ENCODE measurements around the gene EIF3K.
"Not testable (repeated sequence)": the region's sequence is repeated elsewhere in the genome, so short reads cannot be mapped to it uniquely, and the experiment has no call there.

Gene EIF3K

GRCh38 chr19:38619361-38620174 lies 580 bp downstream of the EIF3K start:
- DNase-seq = no peak

DNA sequence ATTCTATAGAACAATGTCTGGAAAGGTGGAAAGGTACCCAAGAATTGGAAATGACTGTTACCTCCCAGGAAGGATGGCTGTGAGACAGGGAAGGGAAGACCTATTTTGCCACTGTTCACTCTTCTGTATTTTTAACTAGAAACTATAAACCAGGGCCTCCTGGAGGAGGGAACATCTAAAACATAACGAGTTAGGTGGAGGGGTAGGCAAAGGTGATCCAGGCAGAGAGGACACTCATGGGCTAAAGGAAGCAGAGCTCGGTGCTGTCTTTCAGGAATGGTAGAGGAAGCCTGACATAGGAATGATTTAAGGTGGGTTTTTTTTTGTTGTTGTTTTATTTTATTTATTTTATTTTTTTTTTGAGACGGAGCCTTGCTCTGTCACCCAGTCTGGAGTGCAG lies 5.8 kb downstream of the EIF3K start:
- no peak for DNase-seq

DNA sequence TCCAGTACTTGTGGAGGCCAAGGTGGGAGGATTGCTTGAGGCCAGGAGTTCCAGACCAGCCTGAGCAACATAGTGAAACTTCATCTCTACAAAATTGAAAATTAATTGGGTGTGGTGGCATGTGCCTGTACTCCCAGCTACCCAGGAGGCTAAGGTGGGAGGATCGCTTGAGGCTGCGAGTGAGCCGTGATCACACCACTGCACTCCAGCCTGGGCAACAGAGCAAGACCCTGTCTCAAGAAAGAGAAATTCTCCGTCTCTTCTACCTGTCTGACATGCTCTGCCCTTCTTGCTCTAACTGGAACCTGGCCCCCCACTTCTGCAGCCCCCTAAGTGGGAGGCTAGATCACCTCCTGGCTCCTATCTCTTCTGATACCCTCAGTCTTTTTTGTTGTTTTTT lies 7.4 kb downstream of the EIF3K start:
- DNase-seq = no peak

- DNase-seq = no peak
Observed at GRCh38 chr19:38629568-38629967, 10.6 kb downstream of the EIF3K start.

DNA sequence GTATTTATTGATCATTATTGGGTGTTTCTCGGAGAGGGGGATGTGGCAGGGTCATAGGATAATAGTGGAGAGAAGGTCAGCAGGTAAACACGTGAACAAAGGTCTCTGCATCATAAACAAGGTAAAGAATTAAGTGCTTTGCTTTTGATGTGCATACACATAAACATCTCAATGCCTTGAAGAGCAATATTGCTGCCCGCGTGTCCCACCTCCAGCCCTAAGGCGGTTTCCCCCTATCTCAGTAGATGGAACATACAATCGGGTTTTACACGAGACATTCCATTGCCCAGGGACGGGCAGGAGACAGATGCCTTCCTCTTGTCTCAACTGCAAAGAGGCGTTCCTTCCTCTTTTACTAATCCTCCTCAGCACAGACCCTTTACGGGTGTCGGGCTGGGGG lies 12.3 kb downstream of the EIF3K start:
- DNase-seq = not testable (repeated sequence)

GRCh38 chr19:38631811-38632475 lies 13.0 kb downstream of the EIF3K start:
- not testable (repeated sequence) for DNase-seq

DNA sequence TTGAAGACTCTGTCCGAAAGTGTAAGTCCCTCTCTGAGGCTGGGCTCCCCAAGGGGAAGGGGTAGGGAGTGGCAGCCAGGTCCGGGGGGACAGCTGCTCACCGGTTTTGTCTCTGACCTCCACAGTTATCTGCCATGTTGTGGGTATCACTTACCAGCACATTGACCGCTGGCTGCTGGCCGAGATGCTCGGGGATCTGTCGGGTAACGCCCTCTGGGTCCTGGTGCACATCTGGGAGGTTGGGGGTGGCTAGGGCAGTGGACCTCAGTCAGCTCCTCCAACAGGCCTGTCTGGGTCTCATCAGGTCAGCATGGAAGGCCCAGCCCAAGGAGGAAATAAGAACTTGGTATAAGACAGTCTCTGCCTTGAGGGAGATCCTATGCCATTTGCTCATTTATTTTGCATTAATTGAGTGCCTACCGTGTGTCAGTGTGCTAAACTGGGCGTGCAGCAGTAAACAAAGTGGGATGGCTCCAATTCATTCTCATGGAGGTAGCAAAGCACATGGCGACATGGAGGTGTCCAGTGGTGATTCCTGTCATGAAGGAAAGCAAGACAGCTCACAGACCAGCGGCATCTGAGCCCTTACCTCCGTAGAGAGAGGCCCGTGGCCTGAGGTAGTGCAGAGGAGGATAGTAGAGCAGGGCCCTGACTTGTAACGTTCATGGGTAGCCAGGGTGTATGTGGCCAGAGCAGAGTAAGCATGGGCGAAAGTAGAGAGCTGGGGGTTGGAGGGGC lies 13.7 kb downstream of the EIF3K start:
- no peak for DNase-seq

- peak; percentile 64 for DNase-seq
Observed at GRCh38 chr19:38634757-38635482, 15.9 kb downstream of the EIF3K start.

GRCh38 chr19:38635483-38636399 lies 16.8 kb downstream of the EIF3K start:
- DNase-seq = no peak

DNA sequence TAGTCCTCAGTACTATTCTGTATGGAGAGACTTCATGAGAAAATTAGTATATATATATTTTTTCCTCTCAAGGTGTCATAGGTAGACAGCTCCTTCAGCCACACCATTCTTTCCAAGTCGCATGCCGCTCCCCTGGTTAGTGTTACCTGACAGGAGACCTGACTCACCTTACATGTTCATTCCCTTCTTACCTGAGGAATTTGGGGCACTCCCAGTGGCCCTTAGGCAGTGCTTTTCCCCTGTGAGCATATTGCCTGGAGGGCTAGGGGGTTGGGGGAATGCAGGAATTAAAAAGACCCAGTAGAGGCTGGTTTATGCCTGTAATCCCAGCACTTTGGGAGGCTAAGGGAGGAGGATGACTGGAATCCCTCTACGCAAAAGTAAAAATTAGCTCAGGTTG lies 19.5 kb downstream of the EIF3K start:
- no peak for DNase-seq

- no peak for DNase-seq
Observed at GRCh38 chr19:38639679-38640078, 20.7 kb downstream of the EIF3K start.

DNA sequence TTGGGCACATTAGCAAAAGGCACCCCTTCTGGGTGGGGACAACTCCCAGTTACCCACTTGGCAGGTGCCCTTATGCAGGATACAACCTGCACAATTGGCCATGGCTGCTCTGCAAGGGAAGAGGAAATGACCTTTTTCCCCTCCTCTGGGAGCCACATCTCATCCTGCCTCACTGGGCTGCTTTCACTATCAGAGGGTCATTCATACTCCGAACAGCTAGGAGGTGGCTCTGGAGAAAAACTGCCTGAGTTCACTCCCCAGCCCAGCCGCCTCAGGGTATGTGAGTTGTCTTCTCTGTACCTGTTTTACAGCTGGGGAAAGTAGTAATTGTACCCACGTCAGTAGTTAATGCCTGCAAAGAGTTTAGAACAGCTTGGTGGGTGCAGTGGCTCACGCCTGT lies 21.4 kb downstream of the EIF3K start:
- DNase-seq = no peak

GRCh38 chr19:38642176-38642575 lies 23.2 kb downstream of the EIF3K start:
- no peak for DNase-seq

- DNase-seq = no peak
Observed at GRCh38 chr19:38644719-38645118, 25.7 kb downstream of the EIF3K start.

- DNase-seq = peak; percentile 97
Observed at GRCh38 chr19:38647368-38647965, 28.5 kb downstream of the EIF3K start, which contains the start of gene ACTN4. ACTN4 (plus strand) TSS chr19:38647649; CDS start chr19:38647746, 97 bp downstream.

DNA sequence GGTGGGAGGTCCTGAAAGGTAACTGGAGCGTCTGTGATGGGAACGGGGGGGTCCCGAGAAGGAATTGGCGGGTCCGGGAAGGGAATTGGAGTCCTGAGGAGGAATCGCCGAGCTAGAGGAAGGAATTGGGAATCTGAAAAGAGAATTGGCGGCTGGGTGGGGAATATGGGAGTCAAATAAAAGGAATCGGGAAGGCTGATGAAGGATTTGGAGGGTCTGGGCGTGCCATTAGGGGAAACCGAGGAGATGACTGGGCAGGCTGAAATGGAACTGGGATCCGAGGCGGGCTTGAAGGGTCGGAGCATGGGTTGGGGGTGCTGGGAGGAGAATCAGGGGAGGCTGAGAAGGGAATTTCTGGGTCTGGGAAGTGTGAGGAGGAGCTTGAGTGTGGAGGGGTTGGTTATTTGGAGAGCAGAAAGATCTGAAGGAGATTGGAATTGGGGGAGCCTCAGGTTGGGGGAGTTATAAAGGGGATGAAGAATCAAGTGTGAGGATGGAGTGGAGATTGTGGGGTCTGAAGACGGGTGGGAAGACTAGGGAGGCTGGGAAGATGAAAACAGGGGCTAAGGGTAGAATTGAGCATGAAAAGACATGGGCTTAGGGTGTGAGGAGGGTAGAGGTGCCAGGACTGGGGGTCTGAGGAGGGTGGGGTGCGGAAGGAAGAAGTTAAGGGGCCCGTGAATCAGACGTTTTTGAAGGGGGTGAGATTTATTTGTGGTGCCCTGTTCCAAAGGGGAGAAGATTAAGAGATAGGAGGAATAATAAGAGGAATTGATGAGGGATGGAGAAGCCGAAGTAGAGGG lies 29.2 kb downstream of the EIF3K start:
- no peak for DNase-seq

DNA sequence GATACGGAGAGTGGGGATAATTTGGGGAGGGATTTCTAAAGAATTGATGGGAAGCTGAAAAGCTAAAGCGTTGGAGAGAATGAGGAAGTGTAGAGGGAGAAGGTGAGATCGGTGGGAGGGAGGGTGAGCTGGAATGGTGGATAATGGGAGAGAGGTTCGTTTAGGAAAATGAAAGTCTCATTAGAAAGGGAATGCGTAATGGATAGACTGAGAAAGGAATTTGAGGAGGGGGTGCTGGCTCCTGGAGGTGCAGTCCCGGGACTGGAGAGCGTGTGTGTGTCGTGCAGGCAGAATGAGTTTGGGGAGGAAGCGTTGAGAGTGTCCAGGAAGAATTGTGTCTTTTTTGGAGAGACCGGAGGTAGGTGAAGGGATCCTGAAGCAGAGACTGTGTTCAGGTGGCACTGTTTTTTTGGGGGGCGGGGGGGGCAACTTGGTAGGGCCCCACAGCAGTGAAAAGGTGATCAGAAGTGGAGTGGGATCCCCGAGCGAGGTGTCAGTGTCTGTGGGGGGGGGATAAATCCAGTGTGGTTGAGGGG lies 29.8 kb downstream of the EIF3K start:
- no peak for DNase-seq

GRCh38 chr19:38649305-38650171 lies 30.6 kb downstream of the EIF3K start:
- DNase-seq = no peak
